NCI-H446 treated with DMSO at 0.1 percent for 48 hours (cell line): ENCODE results near the gene KISS1.

Experiments
- DNase-seq: peaks from one replicate; lab custom pipeline; 2025; lab: John Stamatoyannopoulos, UW

The KISS1 gene

GRCh38 chr1:204154568-204155255 is 41.6 kb downstream of the KISS1 start:
- DNase-seq, result no peak

- no peak for DNase-seq
Measured at GRCh38 chr1:204153667-204154066, 42.6 kb downstream of the KISS1 start.

GRCh38 chr1:204152310-204153044 is 43.8 kb downstream of the KISS1 start:
- no peak for DNase-seq

- DNase-seq, result peak; percentile 19
Measured at GRCh38 chr1:204151552-204152309, 44.6 kb downstream of the KISS1 start, which contains the start of gene ETNK2. TSS of gene ETNK2 (minus strand) at chr1:204152044. CDS start at chr1:204151852, 192 bp downstream.

- DNase-seq, result no peak
Measured at GRCh38 chr1:204150702-204151551, 45.4 kb downstream of the KISS1 start.

- DNase-seq, result no peak
Measured at GRCh38 chr1:204149635-204150565, 46.4 kb downstream of the KISS1 start.

- no peak for DNase-seq
Measured at GRCh38 chr1:204149107-204149506, 47.2 kb downstream of the KISS1 start.

- no peak for DNase-seq
Measured at GRCh38 chr1:204147406-204148383, 48.6 kb downstream of the KISS1 start.

GRCh38 chr1:204146965-204147364 is 49.3 kb downstream of the KISS1 start:
- DNase-seq, result no peak

- DNase-seq, result no peak
Measured at GRCh38 chr1:204146309-204146708, 50.0 kb downstream of the KISS1 start.

GRCh38 chr1:204145033-204145504 is 51.2 kb downstream of the KISS1 start:
- DNase-seq, result no peak

GRCh38 chr1:204143276-204144041 is 52.8 kb downstream of the KISS1 start:
- DNase-seq, result no peak

GRCh38 chr1:204142032-204142974 is 54.0 kb downstream of the KISS1 start:
- no peak for DNase-seq

- DNase-seq, result no peak
Measured at GRCh38 chr1:204141131-204141530, 55.2 kb downstream of the KISS1 start.
